ENCODE results near the gene MORN5. TPM values are rescaled to one million over a fixed set of nuclear protein-coding genes. Genes with fewer than 3 reads are reported as not detected.

The MORN5 gene
- total RNA-seq, 1 donor from 2014 or later = not detected

GRCh38 chr9:122124048-122124447, 35.7 kb upstream of the MORN5 start:
- ATAC-seq (no peak), DNase-seq (ENCODE audit: low spot score) (no peak)

DNA sequence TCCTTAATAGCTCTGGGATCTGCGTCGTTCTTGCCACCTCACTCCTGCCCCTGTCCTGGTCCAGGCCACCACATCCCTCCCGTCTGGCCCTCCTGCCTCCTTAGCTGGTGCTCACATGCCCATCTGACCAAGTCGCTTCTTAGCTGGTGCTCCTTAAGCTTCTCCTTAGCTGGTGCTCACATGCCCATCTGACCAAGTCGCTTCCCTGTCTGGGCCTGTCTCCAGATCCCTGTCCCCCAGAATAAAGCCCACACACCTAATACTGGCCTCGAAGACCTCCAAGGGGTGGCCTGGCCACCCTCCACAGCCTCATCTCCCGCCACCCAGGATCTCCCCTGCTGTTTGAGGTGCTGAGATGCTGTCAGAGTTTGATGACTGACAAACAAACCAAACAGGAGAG, 35.2 kb upstream of the MORN5 start:
- no peak for ATAC-seq
- no peak for DNase-seq (ENCODE audit: low spot score)

- DNase-seq (ENCODE audit: low spot score) (peak; percentile 78), ATAC-seq (peak; percentile 90)
Observed at GRCh38 chr9:122125158-122125508, 34.6 kb upstream of the MORN5 start.

DNA sequence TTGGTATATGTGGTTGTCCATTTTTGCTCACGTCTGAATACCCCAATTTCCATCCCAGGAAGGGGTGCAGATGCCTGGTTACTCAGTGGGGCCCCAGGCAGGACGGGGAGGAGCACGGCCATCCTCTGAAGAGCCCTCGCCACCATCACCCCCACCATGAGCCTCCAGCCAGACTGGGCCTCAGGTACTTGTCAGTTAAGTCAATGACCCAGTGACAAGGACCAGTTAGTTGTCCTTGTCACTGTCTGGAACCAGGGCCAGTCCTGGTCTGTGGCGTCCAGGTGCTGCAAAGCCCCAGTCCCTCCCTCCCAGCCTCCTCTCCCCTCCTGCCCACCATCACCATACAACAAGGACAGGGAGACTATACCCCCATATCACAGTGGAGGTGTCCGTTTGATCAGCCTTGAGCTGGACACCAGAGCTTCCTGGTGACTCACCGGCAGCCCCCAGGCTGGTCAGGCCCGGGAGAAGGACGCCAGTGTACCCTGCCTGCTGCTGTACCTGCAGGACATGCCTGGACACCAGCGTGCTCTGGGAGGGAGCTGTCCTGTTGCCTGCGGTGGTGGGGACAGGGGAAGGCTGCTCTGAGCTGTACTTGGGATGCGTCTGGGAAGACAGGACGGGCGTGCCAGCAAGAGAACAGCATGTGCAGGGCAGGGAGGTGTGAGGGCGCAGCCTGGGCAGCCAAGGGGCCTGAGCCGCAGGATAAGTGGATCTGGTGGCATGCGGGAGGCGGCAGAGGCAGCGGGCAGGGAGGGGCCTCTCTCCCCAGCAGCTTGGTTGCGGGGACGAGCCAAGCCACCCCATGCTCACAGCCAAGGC, 34.0 kb upstream of the MORN5 start:
- ATAC-seq (no peak), DNase-seq (ENCODE audit: low spot score) (no peak)

- DNase-seq (ENCODE audit: low spot score) = no peak
Observed at GRCh38 chr9:122126331-122127261, 33.1 kb upstream of the MORN5 start.

DNA sequence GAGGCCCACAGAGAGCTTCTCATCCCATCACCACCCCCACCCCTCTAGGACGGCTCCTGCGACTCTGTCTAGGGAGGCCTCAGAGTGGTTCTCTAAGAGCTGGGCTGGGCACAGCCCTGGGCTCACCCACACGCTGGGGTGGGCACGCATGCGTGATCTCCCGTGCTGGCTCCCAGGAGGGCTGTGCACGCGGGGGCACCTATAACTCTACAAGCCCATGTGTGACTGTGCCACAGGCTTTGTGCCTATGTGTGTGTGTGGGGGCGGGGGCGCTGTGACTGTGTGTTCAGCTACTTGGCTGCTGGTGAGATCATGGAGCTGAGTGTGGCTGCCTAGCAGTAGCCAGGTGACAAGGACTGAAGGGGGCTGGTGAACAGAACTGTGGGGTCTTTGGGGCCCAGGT, 32.3 kb upstream of the MORN5 start:
- ATAC-seq (no peak), DNase-seq (ENCODE audit: low spot score) (no peak)

More at GRCh38 chr9:122126331-122127261, 33.1 kb upstream of the MORN5 start:
- ATAC-seq = no peak

DNA sequence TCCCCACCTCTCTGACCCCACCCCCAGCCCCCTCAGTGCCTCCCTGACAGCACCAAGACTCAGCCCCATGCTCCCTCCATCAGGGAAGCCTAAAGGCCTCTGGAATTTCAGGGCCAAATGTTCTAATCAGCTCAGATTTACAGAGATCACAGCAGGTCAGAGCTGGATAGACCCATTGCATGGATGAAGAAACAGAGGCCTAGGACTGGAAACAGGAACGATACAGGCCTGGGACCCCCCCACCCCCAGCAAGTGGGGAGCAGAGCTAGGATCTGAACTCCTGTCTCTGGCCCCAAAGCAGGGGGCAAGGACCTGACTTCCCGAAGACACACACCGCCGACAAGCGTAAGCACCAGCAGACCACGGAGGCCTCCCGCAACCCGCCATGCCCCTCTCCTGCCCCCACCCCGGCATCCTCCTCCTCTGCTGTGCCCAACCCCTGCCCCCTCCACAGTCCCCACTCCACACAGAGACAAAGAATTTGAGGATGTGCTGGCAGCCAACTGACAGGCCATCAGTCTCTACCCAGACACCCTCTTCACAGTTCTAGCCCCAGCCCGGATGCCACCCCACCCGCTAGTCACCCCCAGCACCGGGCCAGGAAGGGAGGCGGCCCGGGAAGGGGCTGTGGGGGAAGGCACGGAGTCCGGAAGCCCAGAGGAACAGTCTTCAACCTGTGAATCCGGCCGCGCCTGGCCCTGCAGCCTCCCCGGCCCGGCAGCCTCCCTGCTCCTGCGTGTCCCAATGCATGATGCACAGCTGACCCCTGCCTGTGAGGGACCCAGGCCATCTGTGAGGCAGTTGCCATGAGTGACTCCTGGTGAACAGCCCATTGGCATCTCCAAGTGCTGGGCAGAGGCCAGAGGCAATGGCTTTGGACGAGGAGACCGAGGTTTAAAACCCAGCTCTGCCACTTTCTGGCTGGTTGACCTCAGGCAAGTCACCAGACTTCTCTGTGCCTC, 31.4 kb upstream of the MORN5 start:
- ATAC-seq = peak; percentile 16
- DNase-seq (ENCODE audit: low spot score) = no peak

DNA sequence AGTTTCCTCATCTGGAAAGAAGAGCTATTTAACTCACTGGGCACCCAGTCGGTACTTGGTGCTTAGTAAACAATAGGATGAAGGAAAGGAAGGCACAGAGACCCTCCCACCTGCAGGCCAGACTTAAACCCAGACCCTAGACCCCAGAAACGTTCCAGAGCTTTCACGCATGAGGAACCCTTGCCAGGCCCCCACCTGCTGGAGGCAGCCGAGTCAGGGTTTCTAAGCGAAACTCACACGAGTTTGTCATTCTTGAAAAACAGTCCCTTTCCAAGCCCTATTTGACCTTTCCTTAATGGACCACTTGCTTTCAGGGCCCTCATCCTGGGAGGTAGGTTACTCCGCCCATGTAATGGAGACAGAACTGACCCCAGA, 30.8 kb upstream of the MORN5 start:
- no peak for DNase-seq (ENCODE audit: low spot score)
- ATAC-seq = no peak

- DNase-seq (ENCODE audit: low spot score) (peak; percentile 23), ATAC-seq (no peak)
Observed at GRCh38 chr9:122129969-122130368, 29.7 kb upstream of the MORN5 start.

DNA sequence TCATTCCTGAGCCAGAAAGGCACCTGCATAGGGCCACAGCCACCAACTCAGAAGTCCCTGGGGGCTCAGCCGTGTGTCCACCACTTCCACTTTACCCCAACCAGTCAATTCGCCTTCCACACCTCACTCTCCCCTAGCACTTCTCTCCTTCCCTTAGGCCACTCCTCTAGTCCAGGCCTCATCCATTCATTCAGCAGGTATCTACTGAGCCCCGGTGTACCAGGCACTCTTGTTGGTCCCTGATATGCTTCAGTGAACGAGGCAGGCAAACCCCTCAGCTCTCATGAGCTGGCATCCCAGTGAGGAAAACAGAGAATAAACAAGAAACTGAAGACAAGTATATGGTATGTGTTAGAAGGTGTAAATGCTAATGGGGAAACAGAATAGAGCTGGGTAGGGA, 28.9 kb upstream of the MORN5 start:
- no peak for ATAC-seq
- peak; percentile 11 for DNase-seq (ENCODE audit: low spot score)

DNA sequence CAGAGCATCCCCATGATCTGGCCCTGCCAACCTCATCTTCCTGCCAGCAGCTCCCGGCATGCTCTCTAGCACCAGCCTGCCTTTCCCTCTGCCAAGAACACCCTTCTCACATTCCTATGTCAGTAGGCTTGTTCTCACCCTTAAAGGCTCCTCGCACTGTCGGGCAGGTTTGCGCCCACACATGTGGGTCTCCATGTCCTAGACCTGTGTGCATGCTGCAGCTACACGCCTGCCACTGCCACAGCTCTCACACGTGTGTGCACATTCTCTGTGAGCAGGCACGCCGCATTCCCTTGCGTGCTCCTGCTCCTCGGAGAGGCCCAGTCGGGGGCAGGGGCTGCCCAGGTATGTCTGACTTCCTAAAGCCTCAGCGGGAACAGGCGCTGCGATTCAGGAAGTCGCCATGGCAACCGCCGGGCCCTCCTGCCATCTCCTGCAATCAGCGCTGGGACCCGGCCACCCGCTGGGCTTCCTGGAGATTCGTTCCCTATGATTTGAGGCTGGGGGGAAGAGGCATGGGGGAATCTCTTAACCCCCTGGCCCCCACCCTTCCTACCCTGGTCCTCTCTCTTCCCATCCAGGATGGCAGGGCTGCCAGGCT, 28.2 kb upstream of the MORN5 start:
- DNase-seq (ENCODE audit: low spot score) (peak; percentile 21), ATAC-seq (no peak)

GRCh38 chr9:122132539-122132938, 27.2 kb upstream of the MORN5 start:
- ATAC-seq = no peak
- peak; percentile 21 for DNase-seq (ENCODE audit: low spot score)

DNA sequence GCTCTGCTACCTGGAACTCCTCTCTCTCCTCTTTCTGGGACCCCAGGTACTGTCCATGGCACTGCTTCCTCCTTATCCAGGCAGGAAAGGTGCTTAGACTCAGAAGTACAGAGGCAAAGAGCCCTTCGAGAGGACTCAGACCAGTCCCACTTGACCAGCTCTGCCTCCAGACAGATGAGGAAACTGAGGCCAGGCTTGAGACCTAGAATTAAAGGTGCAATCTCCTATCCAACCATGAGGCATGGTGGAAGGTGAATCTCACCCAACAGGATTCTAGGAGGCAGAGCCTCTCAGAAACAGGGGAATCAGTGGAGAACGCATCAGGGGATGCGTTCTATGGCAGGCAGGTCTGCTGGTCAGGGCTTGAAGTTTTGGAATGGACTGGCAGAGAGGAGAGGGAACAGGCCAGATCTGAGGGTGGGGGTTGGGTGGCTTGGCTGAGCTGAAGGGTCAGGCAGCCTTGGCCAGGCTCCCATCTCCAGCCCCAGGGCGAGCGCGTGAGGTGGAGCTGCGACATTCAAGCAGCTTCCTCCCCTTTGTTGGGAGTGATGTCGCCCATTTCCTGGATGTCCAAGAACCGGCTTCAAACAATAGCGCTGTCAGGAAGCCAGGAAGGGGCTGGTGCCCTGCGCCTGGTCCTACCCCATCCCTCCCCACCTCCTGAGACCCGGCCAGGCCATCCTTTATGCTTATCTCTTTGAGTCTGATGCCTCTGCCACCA, 26.3 kb upstream of the MORN5 start:
- ATAC-seq = peak; percentile 40
- DNase-seq (ENCODE audit: low spot score) = peak; percentile 45

DNA sequence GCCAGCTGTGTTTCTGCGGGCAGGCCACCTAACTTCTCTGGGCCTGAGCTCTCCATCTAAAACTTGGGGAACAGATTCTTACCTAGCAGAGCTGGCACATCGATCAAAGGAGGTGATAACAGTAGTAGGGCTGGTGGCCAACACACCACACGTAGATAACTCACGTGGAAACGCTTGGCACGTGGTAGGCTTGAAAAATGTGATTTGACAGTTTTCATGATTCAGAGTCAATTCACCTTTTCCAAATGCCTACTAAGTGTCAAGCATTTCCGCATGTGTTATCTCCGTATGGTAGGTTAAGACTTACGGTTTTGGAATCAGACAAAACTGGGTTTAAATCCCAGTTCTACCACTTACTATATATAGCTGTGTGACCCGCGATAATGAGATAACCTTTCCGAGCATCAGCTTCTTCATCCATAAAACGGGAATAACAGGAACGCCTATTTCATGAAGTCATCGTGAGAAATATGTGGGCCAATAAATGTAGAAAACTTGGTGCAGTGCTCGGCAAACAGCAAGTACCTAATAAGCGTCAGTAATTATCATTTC, 25.6 kb upstream of the MORN5 start:
- DNase-seq (ENCODE audit: low spot score) = no peak
- no peak for ATAC-seq

DNA sequence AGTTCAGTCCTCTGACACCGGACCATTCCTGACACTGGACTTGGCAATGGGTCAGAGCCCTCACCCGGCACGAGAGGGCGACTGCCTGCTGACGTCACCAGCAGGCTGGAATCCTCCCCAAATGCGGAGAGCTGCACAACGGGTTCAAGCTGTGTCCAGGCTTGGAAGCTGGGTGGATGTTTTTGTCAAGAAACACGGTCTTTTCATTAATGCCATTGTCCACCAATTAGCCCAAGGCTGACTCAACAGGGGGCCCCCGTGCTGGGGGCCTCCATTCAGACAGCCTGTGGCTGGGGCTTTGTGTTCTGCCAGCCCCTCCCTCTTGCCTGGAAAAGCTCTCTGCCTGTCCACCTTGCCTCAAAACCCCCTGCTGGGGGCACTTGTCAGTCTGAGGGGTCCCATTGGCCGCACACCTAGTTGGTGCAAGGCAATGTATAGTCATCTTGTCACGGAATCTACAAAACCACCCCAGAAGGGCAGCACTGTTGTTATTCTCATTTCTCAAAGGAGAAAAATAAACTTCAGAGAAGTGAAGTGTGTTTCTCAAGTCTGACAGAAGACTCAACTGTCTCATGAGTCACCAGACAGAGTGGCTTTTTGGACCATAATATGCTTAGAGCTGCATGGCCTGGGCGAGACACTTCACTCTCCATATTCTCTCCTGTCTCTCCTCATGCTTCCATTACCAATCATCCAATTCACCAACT, 24.7 kb upstream of the MORN5 start:
- ATAC-seq (no peak), DNase-seq (ENCODE audit: low spot score) (peak; percentile 18)

DNA sequence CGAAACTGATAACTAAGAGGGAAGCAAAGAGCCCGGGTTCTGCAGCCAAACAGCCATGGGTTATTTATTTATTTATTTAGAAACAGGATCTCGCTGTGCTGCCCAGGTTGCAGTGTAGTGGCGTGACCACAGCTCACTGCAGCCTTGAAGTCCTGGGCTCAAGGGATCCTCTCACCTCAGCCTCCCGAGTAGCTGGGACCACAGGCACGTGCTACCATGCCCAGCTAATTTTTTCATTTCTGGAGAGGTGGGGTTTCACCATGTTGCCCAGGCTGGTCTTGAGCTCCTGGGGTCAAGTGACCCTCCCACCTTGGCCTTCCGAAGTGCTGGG, 24.2 kb upstream of the MORN5 start:
- DNase-seq (ENCODE audit: low spot score) (peak; percentile 6), ATAC-seq (no peak)

- ATAC-seq (no peak), DNase-seq (ENCODE audit: low spot score) (peak; percentile 26)
Observed at GRCh38 chr9:122138560-122139268, 21.0 kb upstream of the MORN5 start.
